BJ (cell line): ENCODE measurements around the gene CALR. TPM values are rescaled to one million over a fixed set of nuclear protein-coding genes. Genes with fewer than 3 reads are reported as not detected.

Experiments used
- CTCF ChIA-PET: fragments of 350-600 bp; formaldehyde crosslinking; extraction: SDS; loops from one replicate; lab custom pipeline; 2021; ENCODE audit warnings: antibody characterized with exemption, inconsistent platforms; lab: Yijun Ruan, JAX
- POLR2A ChIA-PET: fragments of 300-600 bp; sonication (Branson Sonifier 250); formaldehyde crosslinking; extraction: SDS; loops from one replicate; lab custom pipeline; 2021; ENCODE audit warnings: antibody characterized with exemption; lab: Charles Lee
- DNase-seq: peaks from one replicate; pipeline ENCODE4 v3.0.0-alpha.2; 2011; ENCODE audit warnings: low read depth
- H3K27me3 ChIP-seq: 2 replicates; pipeline ENCODE4 v1.6.0; 2011; ENCODE audit warnings: low read length; ENCODE audit not compliant: control insufficient read depth, insufficient read depth
- H3K36me3 ChIP-seq: 2 replicates; pipeline ENCODE4 v1.5.1; 2011; ENCODE audit warnings: low read length; ENCODE audit not compliant: control insufficient read depth, insufficient read depth
- H3K4me3 ChIP-seq: 2 replicates; pipeline ENCODE4 v1.5.1; 2011; ENCODE audit warnings: low read depth, mild to moderate bottlenecking, control low read depth, low read length
- polyA plus RNA-seq: library from polyadenylated mRNA; depleted of rRNA; stranded (reverse); fragments of >200 nt; gene quantifications from 2 replicates; pipeline ENCODE4 v1.2.3, GENCODE V29; 2011
- TF ChIP-seq, protein P1 (sequence below): IDR thresholded peaks from 2 replicates; pipeline ENCODE4 v1.5.1; 2011; ENCODE audit warnings: low read depth, mild to moderate bottlenecking, control low read depth, inconsistent platforms, low read length, moderate library complexity; ENCODE audit not compliant: insufficient read depth

CALR gene
- polyA plus RNA-seq, 1 experiment: 1,647 TPM

DNA sequence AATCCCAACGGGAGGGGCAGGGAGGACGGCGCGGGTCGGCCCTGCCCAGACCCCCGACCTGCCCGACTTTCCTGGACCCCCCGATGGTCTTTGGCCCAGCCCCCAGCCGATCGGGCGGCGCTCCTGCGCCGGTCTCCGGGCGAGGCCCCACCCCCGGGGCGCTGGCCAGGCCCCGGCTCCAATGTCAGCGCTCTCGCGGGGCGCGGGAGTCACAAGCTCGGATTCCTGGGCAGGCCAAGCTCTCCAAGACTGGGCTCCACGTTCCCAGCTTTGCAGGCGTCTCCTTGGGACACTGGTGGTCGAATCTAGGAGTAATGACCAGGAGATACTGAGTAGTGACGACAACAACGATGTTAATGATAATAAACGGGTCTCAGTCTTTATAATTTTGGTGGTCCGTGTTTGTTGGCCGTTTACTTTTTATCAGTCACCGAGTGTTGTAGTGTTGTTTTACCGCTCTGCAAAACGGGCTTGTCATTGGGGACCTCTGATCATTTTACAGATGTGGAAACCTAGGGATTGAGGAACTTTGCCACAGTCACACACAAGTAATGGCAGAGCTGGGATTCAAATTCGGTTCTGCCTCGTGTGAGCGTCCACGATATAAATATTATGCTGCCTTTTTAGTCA lies 7.8 kb downstream of the CALR start:
- DNase-seq: no peak
- H3K27me3 ChIP-seq: no peaks in the 10 kb centered on the region
- TF ChIP-seq, protein P1, sequence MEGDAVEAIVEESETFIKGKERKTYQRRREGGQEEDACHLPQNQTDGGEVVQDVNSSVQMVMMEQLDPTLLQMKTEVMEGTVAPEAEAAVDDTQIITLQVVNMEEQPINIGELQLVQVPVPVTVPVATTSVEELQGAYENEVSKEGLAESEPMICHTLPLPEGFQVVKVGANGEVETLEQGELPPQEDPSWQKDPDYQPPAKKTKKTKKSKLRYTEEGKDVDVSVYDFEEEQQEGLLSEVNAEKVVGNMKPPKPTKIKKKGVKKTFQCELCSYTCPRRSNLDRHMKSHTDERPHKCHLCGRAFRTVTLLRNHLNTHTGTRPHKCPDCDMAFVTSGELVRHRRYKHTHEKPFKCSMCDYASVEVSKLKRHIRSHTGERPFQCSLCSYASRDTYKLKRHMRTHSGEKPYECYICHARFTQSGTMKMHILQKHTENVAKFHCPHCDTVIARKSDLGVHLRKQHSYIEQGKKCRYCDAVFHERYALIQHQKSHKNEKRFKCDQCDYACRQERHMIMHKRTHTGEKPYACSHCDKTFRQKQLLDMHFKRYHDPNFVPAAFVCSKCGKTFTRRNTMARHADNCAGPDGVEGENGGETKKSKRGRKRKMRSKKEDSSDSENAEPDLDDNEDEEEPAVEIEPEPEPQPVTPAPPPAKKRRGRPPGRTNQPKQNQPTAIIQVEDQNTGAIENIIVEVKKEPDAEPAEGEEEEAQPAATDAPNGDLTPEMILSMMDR: no peak
- peak overlapping the region; percentile 69 for H3K4me3 ChIP-seq
- peaks cover 45% of the 10 kb centered on the region for H3K36me3 ChIP-seq
- POLR2A ChIA-PET: interaction anchor here (0.6 to 1.0 kb wide), 4 partner anchors 8 to 1571 kb away, joined by 3 to 9 read pairs (median 5); partner anchors contain the start of genes GCDH and SWSAP1
- CTCF ChIA-PET: interaction anchor here (5.8 kb wide), 1 partner anchor 19 kb away, joined by 28 read pairs; no protein-coding TSS in a partner anchor

DNA sequence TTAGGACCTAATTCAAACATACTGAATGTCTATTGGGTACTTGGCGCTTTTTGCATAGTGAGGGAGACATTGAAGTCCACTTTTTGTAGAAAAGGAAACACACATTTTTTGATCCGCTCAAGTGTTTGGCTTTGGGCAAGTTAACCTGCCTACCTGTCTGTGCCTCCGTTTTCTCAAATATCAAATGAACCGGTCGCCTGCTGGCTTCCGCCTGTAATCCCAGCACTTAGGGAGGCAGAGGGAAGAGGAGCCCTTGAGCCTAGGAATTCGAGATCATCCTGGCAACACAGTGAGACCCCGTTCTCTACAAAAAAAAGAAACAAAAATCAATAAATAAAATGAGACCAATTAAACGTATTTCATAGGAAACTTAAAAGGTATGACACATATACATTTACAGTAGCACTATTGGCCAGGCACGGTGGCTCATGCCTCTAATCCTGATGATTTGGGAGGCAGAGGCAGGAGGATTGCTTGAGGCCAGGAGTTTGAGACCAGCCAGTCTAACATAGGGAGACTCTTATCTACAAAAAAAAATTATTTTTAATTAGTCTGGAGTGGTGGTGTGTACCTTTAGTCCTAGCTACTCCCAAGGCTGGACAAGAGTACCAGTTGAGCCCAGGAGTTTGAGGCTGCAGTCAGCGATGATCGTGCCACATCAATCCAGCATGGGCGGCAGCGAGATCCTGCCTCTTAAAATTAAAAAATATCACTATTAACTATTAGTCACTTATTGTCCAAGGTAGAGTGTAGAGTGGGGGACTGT lies 8.5 kb downstream of the CALR start:
- Histone ChIP-seq H3K36me3 (peaks cover 46% of the 10 kb centered on the region), H3K27me3 (no peaks in the 10 kb centered on the region), H3K4me3 (peak overlapping the region; percentile 69)
- ChIA-PET POLR2A (interaction anchor here (0.6 to 1.0 kb wide), 4 partner anchors 8 to 1572 kb away, joined by 3 to 9 read pairs (median 5); partner anchors contain the start of genes GCDH and SWSAP1), CTCF (interaction anchor here (5.8 kb wide), 1 partner anchor 18 kb away, joined by 28 read pairs; no protein-coding TSS in a partner anchor)
- TF ChIP-seq, protein P1: no peak
- DNase-seq: no peak

DNA sequence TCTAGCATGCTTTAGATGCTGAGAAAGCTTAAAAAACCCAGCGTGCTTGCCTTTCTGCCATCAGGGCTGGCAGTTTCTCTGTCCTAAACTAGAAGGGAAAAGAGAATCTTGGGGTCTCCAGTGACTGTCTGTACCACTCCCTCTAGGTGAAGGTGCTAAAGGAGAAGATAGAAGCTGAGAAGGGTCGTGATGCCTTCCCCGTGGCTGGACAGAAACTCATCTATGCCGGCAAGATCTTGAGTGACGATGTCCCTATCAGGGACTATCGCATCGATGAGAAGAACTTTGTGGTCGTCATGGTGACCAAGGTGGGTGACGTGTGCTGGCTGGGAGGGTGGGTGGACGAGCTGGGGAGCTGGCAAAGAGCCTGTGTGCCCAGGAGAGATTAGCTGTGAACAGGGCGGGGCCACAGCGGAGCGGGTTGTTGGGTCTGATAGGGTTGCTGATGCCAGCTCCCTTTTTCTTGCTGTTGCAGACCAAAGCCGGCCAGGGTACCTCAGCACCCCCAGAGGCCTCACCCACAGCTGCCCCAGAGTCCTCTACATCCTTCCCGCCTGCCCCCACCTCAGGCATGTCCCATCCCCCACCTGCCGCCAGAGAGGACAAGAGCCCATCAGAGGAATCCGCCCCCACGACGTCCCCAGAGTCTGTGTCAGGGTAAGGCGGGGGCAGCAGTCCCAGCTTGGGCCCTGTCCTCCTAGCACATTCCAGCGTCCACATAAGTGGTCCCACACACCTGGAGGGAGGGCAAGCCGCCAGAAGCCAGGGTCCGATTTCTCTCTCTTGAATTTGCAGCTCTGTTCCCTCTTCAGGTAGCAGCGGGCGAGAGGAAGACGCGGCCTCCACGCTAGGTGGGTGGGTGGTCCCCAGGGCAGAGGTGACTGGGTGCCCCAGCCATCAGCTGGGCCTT lies 9.5 kb downstream of the CALR start:
- POLR2A ChIA-PET: no interaction called here
- Histone ChIP-seq H3K4me3 (no peak overlapping the region), H3K36me3 (peaks cover 48% of the 10 kb centered on the region), H3K27me3 (no peaks in the 10 kb centered on the region)
- TF ChIP-seq, protein P1: no peak
- CTCF ChIA-PET: interaction anchor here (0.5 to 5.8 kb wide), 2 partner anchors 17 to 1651 kb away, joined by 3 to 28 read pairs; no protein-coding TSS in a partner anchor
- DNase-seq: no peak

DNA sequence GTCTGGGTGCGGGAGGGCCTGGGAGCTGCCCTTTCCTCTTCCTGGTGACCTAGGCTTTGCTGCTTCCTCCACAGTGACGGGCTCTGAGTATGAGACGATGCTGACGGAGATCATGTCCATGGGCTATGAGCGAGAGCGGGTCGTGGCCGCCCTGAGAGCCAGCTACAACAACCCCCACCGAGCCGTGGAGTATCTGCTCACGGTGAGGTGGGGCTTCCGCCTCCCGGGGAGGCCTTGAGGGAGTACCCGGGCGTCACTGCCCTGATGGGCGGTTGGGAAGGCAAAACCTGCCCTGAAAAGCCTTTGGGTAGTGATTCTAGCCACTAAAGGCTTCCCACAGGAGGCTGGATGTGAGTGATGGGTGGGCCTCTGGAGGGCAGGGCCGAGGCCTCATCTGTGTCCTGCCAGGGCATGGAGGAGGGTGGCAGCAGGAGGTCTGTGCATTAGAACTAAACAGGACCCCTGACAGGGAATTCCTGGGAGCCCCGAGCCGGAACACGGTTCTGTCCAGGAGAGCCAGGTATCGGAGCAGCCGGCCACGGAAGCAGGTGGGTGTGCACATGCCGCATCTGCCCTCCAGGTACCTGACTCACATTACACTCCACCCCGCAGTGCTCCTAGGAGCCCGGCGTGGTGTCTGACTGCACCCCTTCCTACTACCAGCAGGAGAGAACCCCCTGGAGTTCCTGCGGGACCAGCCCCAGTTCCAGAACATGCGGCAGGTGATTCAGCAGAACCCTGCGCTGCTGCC lies 10.4 kb downstream of the CALR start:
- no peak overlapping the region for H3K4me3 ChIP-seq
- TF ChIP-seq, protein P1: no peak
- POLR2A ChIA-PET: no interaction called here
- CTCF ChIA-PET: interaction anchor here (0.5 to 5.8 kb wide), 2 partner anchors 17 to 1652 kb away, joined by 3 to 28 read pairs; no protein-coding TSS in a partner anchor
- H3K36me3 ChIP-seq: peaks cover 46% of the 10 kb centered on the region
- DNase-seq: no peak
- H3K27me3 ChIP-seq: no peaks in the 10 kb centered on the region
